Osteocyte (in vitro differentiated cells): ENCODE results near the gene SRRM5. TPM values are rescaled to one million over a fixed set of nuclear protein-coding genes. Genes with fewer than 3 reads are reported as not detected.

Experiments
- DNase-seq: peaks from one replicate; pipeline ENCODE4 v3.0.0; 2021; ENCODE audit warnings: mixed read lengths; ENCODE audit not compliant: unreplicated experiment; ENCODE audit errors: extremely low spot score
- H3K27ac Mint-ChIP-seq: one replicate; pipeline ENCODE4 v1.8.0; 2021; ENCODE audit warnings: mild to moderate bottlenecking, mixed read lengths; ENCODE audit not compliant: unreplicated experiment
- H3K27me3 Mint-ChIP-seq: one replicate; pipeline ENCODE4 v1.8.0; 2021; ENCODE audit warnings: mixed read lengths; ENCODE audit not compliant: unreplicated experiment
- H3K36me3 Mint-ChIP-seq: one replicate; pipeline ENCODE4 v1.8.0; 2021; ENCODE audit warnings: mixed read lengths; ENCODE audit not compliant: unreplicated experiment
- H3K4me1 Mint-ChIP-seq: one replicate; pipeline ENCODE4 v1.8.0; 2021; ENCODE audit warnings: mixed read lengths; ENCODE audit not compliant: unreplicated experiment
- H3K4me3 Mint-ChIP-seq: one replicate; pipeline ENCODE4 v1.8.0; 2021; ENCODE audit warnings: mild to moderate bottlenecking, moderate library complexity, mixed read lengths; ENCODE audit not compliant: unreplicated experiment
- H3K9me3 Mint-ChIP-seq: one replicate; pipeline ENCODE4 v1.8.0; 2021; ENCODE audit warnings: mixed read lengths; ENCODE audit not compliant: unreplicated experiment
- total RNA-seq: library from RNA; stranded (reverse); gene quantifications from 2 replicates; pipeline ENCODE4 v1.2.1, GENCODE V29; 2021
- TF ChIP-seq, protein P1 (sequence below): fragments of 200-600 bp; sonication (generic); IDR thresholded peaks from 2 replicates; pipeline ENCODE4 v1.5.0; 2021; ENCODE audit warnings: antibody characterized with exemption, mild to moderate bottlenecking, moderate library complexity

The SRRM5 gene
- total RNA-seq, 1 donor from 2014 or later, result 0.35 TPM

DNA sequence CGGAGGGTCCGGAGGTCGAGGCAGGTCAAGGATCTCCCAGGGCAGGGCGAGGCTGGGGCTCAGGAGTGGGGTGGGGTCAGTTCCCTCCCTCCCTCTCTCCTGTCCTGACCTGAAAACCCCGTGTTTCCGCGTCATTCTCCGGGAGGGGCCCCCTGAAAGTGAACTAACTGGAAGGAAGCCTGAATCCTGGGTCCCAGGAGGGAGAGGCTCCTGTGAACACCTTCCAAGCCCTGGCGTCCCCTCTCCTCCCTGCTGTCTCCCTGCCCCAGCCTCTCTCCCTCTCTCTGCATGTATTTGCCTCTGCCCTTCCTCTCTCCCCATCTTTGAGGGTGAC lies 28.5 kb downstream of the SRRM5 start:
- H3K36me3 Mint-ChIP-seq, result no peaks in the 10 kb centered on the region
- peaks cover 15% of the 10 kb centered on the region for H3K4me1 Mint-ChIP-seq
- H3K27ac Mint-ChIP-seq, result no peak overlapping the region
- peak overlapping the region; percentile 71 for H3K4me3 Mint-ChIP-seq
- peaks cover 28% of the 10 kb centered on the region for H3K27me3 Mint-ChIP-seq
- H3K9me3 Mint-ChIP-seq, result no peaks in the 10 kb centered on the region
- DNase-seq, result no peak
- TF ChIP-seq, protein P1, sequence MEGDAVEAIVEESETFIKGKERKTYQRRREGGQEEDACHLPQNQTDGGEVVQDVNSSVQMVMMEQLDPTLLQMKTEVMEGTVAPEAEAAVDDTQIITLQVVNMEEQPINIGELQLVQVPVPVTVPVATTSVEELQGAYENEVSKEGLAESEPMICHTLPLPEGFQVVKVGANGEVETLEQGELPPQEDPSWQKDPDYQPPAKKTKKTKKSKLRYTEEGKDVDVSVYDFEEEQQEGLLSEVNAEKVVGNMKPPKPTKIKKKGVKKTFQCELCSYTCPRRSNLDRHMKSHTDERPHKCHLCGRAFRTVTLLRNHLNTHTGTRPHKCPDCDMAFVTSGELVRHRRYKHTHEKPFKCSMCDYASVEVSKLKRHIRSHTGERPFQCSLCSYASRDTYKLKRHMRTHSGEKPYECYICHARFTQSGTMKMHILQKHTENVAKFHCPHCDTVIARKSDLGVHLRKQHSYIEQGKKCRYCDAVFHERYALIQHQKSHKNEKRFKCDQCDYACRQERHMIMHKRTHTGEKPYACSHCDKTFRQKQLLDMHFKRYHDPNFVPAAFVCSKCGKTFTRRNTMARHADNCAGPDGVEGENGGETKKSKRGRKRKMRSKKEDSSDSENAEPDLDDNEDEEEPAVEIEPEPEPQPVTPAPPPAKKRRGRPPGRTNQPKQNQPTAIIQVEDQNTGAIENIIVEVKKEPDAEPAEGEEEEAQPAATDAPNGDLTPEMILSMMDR, result no peak

DNA sequence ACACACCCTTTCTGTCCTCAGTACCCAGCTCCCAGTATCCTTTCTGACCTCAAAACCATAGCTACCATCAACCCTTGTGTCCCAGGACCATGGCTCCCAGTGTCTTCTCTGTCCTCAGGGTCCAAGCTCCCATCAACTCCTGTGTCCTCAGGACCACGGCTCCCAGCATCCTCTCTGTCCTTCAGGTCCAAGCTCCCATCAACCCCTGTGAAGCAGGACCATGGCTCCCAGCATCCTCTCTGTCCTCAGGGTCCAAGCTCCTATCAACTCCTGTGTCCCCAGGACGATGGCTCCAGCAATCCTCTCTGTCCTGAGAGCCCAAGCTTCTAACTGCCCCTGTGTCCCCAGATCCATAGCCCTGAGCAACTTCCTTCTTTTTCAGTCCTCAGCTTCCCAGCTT lies 29.4 kb downstream of the SRRM5 start:
- H3K4me3 Mint-ChIP-seq, result peak overlapping the region; percentile 56
- peaks cover 14% of the 10 kb centered on the region for H3K4me1 Mint-ChIP-seq
- TF ChIP-seq, protein P1, result no peak
- no peak overlapping the region for H3K27ac Mint-ChIP-seq
- peaks cover 5% of the 10 kb centered on the region for H3K36me3 Mint-ChIP-seq
- peaks cover 28% of the 10 kb centered on the region for H3K27me3 Mint-ChIP-seq
- no peak for DNase-seq
- H3K9me3 Mint-ChIP-seq, result no peaks in the 10 kb centered on the region

DNA sequence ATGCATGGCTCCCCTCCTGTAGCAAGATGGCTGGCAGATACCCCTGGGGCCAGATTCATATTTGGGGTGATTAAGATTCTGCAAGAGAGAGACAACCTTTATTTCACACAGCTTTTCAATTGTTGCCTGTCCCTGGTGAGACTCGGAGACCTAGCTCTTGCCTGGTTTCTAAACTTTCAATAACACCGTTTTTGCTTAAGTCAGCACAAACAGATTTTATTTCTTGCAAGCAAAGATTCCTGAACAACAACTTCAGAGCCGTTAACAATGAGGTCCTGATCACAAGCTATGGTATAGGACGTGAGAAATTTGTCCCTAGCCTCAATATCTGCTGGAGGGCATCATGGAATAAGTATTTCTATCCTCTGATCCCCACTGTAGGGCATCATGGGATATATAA lies 30.6 kb downstream of the SRRM5 start:
- no peak for DNase-seq
- H3K27me3 Mint-ChIP-seq, result peaks cover 24% of the 10 kb centered on the region

DNA sequence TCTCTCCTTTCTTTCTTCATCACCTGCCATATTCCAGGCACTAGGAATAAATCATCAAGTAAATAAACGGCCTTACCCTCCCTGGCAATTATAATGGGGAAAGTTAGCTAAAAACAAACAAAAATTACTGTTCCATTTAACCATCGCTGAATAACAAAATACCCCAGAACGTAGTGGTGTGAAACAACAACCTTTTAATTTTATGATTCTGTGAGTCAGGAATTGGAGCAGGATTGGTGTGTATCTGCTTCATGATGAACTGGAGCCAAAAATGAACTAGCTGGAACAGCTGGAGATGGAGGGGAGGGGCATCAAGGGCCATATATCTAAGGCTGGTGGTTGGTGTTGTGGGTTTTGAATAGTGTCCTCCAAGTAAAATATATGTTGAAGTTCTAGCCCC lies 31.4 kb downstream of the SRRM5 start:
- DNase-seq, result no peak
- Mint-ChIP-seq H3K9me3 (no peaks in the 10 kb centered on the region), H3K27ac (no peak overlapping the region), H3K36me3 (peaks cover 16% of the 10 kb centered on the region), H3K4me1 (peaks cover 14% of the 10 kb centered on the region), H3K27me3 (peaks cover 18% of the 10 kb centered on the region), H3K4me3 (no peak overlapping the region)
- TF ChIP-seq, protein P1, result no peak

More for the DNA sequence above, 30.6 kb downstream of the SRRM5 start:
- Mint-ChIP-seq H3K9me3 (no peaks in the 10 kb centered on the region), H3K36me3 (peaks cover 11% of the 10 kb centered on the region), H3K4me3 (no peak overlapping the region), H3K4me1 (peaks cover 14% of the 10 kb centered on the region), H3K27ac (no peak overlapping the region)
- TF ChIP-seq, protein P1, result no peak

DNA sequence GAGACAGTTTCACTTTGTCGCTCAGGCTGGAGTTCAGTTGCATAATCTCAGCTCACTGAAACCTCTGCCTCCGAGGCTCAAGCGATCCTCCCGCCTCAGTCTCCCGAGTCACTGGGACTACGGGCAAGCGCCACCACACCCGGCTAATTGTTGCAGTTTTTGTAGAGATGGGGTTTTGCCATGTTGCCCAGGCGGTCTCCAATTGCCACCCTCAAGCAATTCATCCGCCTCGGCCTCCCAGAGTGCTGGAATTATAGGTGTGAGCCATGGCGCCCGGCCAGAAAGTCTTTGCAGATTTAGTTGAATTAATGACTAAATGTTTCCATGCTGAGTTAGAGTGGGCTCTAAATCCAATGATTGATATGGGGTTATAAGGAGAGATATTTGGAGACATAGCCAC lies 32.3 kb downstream of the SRRM5 start:
- H3K9me3 Mint-ChIP-seq, result no peaks in the 10 kb centered on the region
- peaks cover 17% of the 10 kb centered on the region for H3K36me3 Mint-ChIP-seq
- peaks cover 10% of the 10 kb centered on the region for H3K27me3 Mint-ChIP-seq
- H3K4me3 Mint-ChIP-seq, result no peak overlapping the region
- TF ChIP-seq, protein P1, result no peak
- no peak for DNase-seq
- no peak overlapping the region for H3K27ac Mint-ChIP-seq
- peaks cover 9% of the 10 kb centered on the region for H3K4me1 Mint-ChIP-seq
